AG04449 (cell line): ENCODE measurements around the gene MAP3K5.
A peak's percentile ranks its signal among the peaks of the same experiment; 100 is the strongest.

Source experiments
- CTCF ChIA-PET: fragments of 350-600 bp; formaldehyde crosslinking; extraction: SDS; loops from one replicate; lab custom pipeline; 2021; ENCODE audit warnings: antibody characterized with exemption; lab: Yijun Ruan, JAX
- POLR2A ChIA-PET: fragments of 400-600, 350-600 bp; formaldehyde crosslinking; extraction: SDS; loops from one replicate; lab custom pipeline; 2020; ENCODE audit warnings: antibody characterized with exemption, inconsistent platforms; lab: Yijun Ruan, JAX
- DNase-seq: peaks from one replicate; pipeline ENCODE4 v3.0.0-alpha.2; 2010; ENCODE audit warnings: low read depth, low spot score
- H3K4me3 ChIP-seq: 2 replicates; pipeline ENCODE4 v1.5.1; 2011; ENCODE audit warnings: low read depth, mild to moderate bottlenecking, control low read depth, low read length
- TF ChIP-seq, protein P1 (sequence below): IDR thresholded peaks from one replicate; pipeline ENCODE4 v1.5.1; 2011; ENCODE audit warnings: mild to moderate bottlenecking, moderate library complexity, low read length, control low read depth, inconsistent platforms; ENCODE audit not compliant: insufficient read depth; ENCODE audit errors: missing control alignments

The MAP3K5 gene

DNA sequence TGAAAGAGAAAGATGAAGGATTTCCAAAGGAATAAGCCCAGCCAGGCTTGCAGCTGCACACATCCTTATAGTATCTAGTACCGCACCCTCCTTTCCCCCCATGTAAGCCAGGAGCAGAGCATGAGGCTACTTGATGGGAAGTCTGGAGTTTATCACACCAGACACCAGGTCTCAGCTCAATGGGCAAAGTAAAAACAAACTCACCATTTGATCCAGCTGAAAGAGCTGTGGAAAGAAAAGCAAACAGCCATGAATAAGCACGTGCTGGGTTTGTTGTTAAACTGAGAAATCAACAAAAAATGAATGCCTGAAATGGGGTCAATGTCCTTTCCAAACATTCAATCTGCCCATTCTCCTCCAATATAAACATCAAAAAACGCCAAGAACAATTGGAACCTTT is 191.5 kb downstream of the MAP3K5 start:
- ChIA-PET POLR2A (no interaction called here), CTCF (interaction anchor here (0.8 to 2.7 kb wide), 7 partner anchors 9 to 210 kb away, joined by 3 to 9 read pairs (median 5); partner anchors contain the start of gene MAP3K5)
- TF ChIP-seq, protein P1, sequence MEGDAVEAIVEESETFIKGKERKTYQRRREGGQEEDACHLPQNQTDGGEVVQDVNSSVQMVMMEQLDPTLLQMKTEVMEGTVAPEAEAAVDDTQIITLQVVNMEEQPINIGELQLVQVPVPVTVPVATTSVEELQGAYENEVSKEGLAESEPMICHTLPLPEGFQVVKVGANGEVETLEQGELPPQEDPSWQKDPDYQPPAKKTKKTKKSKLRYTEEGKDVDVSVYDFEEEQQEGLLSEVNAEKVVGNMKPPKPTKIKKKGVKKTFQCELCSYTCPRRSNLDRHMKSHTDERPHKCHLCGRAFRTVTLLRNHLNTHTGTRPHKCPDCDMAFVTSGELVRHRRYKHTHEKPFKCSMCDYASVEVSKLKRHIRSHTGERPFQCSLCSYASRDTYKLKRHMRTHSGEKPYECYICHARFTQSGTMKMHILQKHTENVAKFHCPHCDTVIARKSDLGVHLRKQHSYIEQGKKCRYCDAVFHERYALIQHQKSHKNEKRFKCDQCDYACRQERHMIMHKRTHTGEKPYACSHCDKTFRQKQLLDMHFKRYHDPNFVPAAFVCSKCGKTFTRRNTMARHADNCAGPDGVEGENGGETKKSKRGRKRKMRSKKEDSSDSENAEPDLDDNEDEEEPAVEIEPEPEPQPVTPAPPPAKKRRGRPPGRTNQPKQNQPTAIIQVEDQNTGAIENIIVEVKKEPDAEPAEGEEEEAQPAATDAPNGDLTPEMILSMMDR: no peak
- H3K4me3 ChIP-seq: no peak overlapping the region
- no peak for DNase-seq

DNA sequence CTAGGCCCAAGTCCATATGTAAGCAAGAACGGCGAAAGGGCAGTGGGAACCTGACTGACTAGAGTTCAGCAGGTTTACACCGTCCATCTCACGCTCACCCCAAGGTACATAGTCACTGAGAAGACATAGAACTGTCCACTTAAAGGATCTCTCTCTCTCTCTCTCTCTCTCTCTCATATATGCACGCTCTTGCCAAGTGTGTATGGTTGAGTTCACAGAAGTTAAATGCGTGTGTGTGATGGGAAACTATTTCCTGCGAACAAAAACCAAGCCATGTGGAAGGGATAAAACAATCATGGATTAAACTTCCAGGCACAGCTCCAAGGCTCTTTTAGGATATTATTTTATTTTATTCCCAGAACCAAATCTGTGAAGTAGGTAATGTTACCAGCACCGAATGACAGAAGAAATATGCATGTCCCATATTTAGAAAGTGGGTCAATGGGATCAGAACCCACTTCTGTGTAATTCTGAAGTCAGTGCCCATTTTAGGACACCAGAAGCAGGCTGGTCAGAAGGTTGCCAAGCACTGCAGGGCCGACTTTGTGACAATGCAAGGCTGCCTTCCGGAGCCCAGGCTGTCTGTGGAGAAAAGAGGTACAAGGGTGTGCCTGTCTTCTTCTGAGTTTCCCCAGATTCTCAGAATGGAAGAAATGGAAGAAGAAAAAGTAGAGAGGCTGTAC is 192.8 kb downstream of the MAP3K5 start:
- CTCF ChIA-PET: interaction anchor here (2.7 to 4.8 kb wide), 2 partner anchors 8 to 193 kb away, joined by 9 to 36 read pairs; partner anchors contain the start of gene MAP3K5
- POLR2A ChIA-PET: no interaction called here
- no peak overlapping the region for H3K4me3 ChIP-seq
- DNase-seq: no peak
- TF ChIP-seq, protein P1: no peak

DNA sequence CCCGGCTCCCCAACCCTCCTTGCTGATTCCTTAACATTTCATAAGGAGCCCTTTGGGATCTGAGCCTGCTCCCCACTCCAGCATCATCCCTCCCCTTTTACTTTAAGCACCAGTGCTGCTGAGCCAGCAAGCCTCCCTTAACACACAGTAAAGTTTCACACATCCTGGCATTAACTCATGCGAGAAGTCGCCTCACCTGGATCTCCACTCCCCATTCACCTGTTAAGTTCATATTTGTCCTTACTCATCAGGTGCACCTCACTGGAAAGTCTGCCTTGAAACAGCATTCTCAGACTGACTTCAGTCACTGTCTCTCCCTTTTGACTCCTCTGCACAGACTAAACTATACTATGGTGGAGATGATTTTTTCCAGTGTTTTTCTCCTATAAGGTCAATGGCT is 194.2 kb downstream of the MAP3K5 start:
- no peak overlapping the region for H3K4me3 ChIP-seq
- CTCF ChIA-PET: interaction anchor here (3.1 to 4.8 kb wide), 2 partner anchors 9 to 194 kb away, joined by 9 to 36 read pairs; partner anchors contain the start of gene MAP3K5
- POLR2A ChIA-PET: no interaction called here

DNA sequence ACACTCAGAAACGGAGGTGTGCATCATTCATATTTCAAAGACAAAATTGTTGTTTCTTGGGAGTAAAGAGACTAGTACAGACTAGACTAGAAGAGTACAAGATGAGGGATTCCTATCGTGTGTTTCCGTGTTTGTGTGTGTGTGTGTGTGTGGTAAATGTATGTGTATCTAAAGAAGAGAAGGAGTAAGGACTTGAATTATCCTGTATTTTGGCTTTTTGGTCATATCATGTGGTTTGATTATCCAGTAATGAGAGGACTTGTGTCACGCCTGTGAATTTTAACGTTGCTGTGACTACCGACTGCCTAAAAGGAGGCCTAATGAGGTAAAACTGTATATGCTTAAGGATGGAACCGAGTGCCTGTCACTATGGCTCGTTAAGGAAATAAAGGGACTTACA is 197.6 kb downstream of the MAP3K5 start:
- ChIA-PET CTCF (interaction anchor here (0.6 to 2.1 kb wide), 3 partner anchors 12 to 198 kb away, joined by 3 to 15 read pairs (median 9); partner anchors contain the start of gene MAP3K5), POLR2A (interaction anchor here (1.0 to 1.9 kb wide), 3 partner anchors 15 to 197 kb away, joined by 4 to 11 read pairs (median 4); partner anchors contain the start of gene MAP3K5)
- no peak overlapping the region for H3K4me3 ChIP-seq
- no peak for DNase-seq
- TF ChIP-seq, protein P1: no peak

More for the DNA sequence above, 194.2 kb downstream of the MAP3K5 start:
- no peak for DNase-seq
- TF ChIP-seq, protein P1: no peak

DNA sequence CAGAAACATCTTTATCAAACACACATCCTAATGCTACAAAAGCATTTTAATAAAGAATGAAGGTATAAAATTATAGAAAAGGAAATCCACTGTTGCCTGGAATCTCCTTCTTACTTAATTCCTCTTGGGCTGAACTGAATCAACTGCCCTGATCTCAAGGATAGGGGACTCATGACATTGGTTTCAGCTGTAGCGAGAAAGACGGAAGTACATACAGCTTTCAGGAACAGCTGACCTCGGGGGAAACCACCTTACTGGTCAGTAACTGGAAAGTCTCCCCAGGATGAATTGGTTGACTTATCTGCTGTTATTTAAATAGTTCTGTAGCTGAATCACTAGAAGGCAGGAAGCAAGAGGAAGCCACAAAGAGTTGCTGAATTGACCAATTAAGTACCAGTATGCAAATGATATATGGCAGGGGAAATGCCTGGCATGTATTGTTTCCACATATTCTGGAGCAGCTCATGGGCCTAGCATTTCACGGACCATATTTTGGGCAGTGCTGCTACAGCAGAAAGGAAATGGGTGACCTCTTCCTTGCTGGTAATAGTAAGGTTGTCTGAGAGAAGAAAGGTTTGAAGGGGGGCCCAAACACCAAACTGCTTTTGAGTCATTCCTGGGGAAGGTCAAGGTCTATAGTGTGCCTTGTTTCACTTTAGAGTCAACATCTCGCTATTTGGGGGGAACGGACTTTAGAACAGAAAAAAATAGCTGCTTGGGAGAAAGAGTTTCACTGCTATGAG is 198.4 kb downstream of the MAP3K5 start:
- POLR2A ChIA-PET: interaction anchor here (0.6 to 1.9 kb wide), 5 partner anchors 11 to 198 kb away, joined by 3 to 11 read pairs (median 4); partner anchors contain the start of gene MAP3K5
- DNase-seq: peak; percentile 99
- peak overlapping the region; percentile 23 for H3K4me3 ChIP-seq
- CTCF ChIA-PET: interaction anchor here (0.6 to 2.1 kb wide), 6 partner anchors 10 to 199 kb away, joined by 3 to 15 read pairs (median 6); partner anchors contain the start of gene MAP3K5
- TF ChIP-seq, protein P1: no peak
